ENCODE data around the gene LCN15.

Gene LCN15

DNA sequence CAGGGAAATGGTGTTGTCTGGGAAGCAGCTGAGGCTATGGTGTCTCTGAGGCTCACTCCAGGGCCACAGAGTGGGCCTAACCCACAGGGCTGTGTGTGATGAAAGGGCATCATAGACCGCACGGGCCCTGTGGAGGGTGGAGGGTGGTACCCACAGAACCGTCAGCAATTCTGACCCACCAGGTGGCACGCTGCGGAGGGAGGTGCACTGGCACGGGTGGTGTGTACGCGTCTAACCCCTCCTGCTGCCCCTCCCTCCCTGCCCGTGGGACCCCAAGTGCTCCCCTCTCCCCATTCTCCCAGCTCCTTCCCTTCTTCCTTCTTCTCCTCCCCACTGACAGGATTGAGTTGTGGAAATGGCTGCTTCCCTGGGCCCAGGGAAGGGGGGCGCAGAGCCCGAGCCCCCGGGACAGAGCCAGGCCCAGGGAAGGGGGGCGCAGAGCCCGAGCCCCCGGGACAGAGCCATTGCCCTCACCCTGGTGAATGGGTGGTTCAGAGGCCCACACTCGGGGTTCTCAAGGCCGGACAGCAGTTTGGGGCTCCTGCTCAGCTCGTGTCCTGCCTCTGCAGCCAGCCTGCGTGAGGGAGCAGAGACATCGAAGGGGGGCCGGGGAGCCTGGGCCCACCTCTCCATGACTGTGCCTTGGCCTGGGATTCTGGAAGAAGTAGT, 28.4 kb downstream of the LCN15 start:
- no peak overlapping the region for H3K4me2 ChIP-seq
- H3K4me1 ChIP-seq: peaks cover 48% of the 10 kb centered on the region
- no peaks in the 10 kb centered on the region for H4K20me1 ChIP-seq
- TF ChIP-seq Cebpa-rat (IDR thresholded peaks at IDR 0.05): no peak
- H3K9me3 ChIP-seq: no peaks in the 10 kb centered on the region
- no peaks in the 10 kb centered on the region for H3K27me3 ChIP-seq
- H3K9ac ChIP-seq: no peak overlapping the region
- H3K36me3 ChIP-seq: no peaks in the 10 kb centered on the region; the same call in 1 of the 2 replicates
- H3K27ac ChIP-seq: peak overlapping the region; percentile 4; the same call in 1 of the 2 replicates
- no peak overlapping the region for H3K4me3 ChIP-seq

DNA sequence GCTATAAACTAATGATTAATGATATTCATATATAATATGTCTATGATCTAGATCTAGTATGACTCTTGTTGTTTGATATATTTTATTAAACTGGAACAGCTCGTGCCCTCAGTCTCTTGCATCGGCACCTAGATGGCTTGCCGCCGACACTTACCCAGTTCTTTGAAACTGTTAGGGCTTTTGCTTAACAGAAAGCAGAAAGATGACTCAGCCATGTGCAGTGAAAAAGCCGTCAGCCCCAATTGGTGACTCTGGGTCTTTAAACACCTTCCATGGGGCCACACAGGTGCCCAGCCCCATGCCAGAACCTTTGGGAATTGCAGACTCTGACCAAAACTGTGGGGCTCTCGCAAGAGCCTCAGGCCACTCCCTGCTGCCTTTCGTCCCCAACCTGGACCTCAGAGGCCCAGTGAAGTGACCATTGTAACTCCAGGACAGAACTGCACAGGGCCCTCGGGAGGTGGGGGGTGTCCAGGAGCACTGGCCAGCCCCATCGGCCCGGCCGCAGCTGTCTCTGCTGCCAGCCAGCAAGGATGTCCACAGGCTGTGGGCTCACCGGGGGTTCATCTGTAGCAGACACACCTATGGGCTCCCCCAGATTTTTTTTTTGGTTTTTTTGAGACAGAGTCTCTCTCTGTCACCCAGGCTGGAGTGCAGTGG, 29.4 kb downstream of the LCN15 start:
- no peaks in the 10 kb centered on the region for H3K9me3 ChIP-seq
- peaks cover 4% of the 10 kb centered on the region; the same call in 1 of the 2 replicates for H4K20me1 ChIP-seq
- no peak for TF ChIP-seq Cebpa-rat (IDR thresholded peaks at IDR 0.05)
- no peaks in the 10 kb centered on the region for H3K27me3 ChIP-seq
- H3K9ac ChIP-seq: 0 out of 2 replicates have a peak overlapping the region, but pooled peaks have one; percentile 24
- H3K4me2 ChIP-seq: peak overlapping the region; percentile 47
- H3K36me3 ChIP-seq: no peaks in the 10 kb centered on the region; the same call in 1 of the 2 replicates
- no peak overlapping the region for H3K4me3 ChIP-seq
- peaks cover 48% of the 10 kb centered on the region for H3K4me1 ChIP-seq
- no peak overlapping the region for H3K27ac ChIP-seq

DNA sequence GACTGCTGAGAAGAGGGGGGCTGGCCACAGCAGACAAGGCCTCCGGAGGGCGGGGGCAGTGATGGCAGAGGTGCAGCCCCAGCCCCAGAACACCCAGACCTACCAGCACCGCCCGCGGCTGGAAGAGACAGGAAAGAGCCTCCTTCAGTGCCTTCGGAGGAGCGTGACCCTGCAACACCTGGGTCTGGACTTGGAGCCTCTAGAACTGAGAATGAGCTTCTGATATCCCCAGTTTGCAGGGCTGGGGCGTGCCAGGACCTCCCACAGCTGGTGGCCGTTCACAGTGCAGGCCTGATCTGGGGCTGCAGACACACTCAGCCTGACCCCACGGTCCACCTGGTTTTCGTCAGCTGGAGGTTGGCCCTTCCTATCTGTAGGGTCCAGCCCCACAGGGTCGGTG, 30.7 kb downstream of the LCN15 start:
- H3K4me3 ChIP-seq: no peak overlapping the region
- no peaks in the 10 kb centered on the region for H3K36me3 ChIP-seq
- H3K27ac ChIP-seq: peak overlapping the region; percentile 9; the same call in 1 of the 2 replicates
- H3K27me3 ChIP-seq: no peaks in the 10 kb centered on the region
- H3K9me3 ChIP-seq: no peaks in the 10 kb centered on the region
- H4K20me1 ChIP-seq: peaks cover 10% of the 10 kb centered on the region; the same call in 1 of the 2 replicates
- H3K4me1 ChIP-seq: peaks cover 60% of the 10 kb centered on the region
- TF ChIP-seq Cebpa-rat (IDR thresholded peaks at IDR 0.05): no peak
- H3K9ac ChIP-seq: no peak overlapping the region; the same call in 1 of the 2 replicates
- H3K4me2 ChIP-seq: peak overlapping the region; percentile 56

DNA sequence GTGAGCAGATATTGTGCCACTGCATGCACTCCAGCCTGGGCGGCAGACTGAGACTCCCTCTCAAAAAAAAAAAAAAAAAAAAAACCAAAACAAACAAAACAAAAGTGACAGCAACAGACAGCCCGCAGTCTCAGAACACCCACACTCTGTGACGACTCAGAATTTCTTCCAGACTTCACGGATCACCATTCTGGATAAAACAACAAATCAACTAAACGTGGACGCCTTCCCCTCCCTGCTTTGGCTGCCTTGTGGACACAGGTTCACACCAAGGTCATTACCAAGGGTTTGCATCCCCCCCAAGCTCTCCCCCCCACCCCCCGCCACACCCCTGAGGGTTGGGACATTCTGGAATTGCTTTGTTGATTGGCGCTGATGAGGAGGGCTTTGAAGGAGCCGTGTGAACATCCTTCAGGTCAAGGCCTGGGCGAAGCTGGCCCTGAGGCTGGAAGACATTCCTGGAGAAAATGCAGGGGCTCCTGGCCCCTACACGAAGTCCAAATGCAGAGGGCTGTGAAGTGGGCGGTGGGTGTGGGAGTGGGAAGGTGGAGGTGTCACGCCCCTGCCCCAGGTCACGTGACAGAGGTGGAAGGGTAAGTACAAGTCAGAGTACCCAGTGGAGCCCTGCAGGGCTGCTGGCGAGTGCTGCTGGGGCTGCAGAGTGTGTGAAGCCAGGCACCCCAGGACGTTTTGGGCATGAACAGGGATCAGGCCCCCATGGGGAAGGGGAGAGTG, 31.7 kb downstream of the LCN15 start:
- no peaks in the 10 kb centered on the region for H3K27me3 ChIP-seq
- H3K36me3 ChIP-seq: no peaks in the 10 kb centered on the region
- H3K4me2 ChIP-seq: peak overlapping the region; percentile 56; the same call in 1 of the 2 replicates
- no peaks in the 10 kb centered on the region for H3K9me3 ChIP-seq
- H3K9ac ChIP-seq: no peak overlapping the region
- TF ChIP-seq Cebpa-rat (IDR thresholded peaks at IDR 0.05): no peak
- peaks cover 62% of the 10 kb centered on the region for H3K4me1 ChIP-seq
- peaks cover 13% of the 10 kb centered on the region for H4K20me1 ChIP-seq
- no peak overlapping the region for H3K27ac ChIP-seq
- H3K4me3 ChIP-seq: no peak overlapping the region

DNA sequence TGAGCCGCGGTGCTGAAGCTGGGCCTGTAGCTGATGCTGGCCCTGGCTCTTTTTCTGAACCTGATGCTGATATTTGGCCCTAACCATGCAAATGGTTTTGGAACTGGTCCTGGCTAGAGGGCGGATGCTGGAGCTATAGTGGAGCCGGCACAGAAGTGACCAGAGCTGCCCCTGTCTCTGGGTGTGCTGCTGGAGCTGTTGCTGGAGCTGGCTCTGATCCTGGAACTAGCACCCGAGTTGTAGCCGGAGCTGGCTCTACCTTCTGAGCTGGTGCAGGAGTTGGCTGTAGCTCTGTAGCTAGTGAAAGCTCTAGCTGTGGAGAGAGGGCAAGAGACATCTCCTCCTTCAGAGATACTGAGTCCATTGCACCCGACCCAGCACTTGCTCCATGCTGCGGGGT, 34.4 kb downstream of the LCN15 start:
- Histone ChIP-seq H3K27ac (no peak overlapping the region), H4K20me1 (peaks cover 40% of the 10 kb centered on the region), H3K36me3 (peaks cover 22% of the 10 kb centered on the region), H3K9ac (peak overlapping the region; percentile 97; the same call in 1 of the 2 replicates), H3K4me1 (peaks cover 67% of the 10 kb centered on the region), H3K4me2 (peak overlapping the region; percentile 100), H3K9me3 (no peaks in the 10 kb centered on the region), H3K4me3 (no peak overlapping the region), H3K27me3 (no peaks in the 10 kb centered on the region)
- TF ChIP-seq Cebpa-rat (IDR thresholded peaks at IDR 0.05): no peak

DNA sequence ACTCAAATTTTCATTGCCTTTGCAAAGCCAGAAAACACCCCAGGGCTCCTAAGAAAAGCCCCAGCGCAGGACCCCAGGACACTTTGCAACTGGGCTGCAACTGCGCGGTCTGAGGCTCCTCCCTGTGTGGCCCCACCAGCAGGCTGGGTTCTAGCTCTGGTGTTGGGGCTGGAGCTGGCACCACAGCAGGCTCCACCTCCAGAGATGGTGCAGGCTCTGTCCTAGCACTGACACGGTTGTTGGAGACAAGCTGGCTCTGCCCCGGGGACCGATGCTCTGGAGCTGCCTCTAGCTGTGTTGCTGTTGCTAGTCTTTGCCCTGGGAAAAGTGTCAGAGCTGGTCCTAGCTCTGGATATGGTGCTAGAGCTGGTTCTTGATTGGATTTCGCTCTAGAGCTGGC, 35.2 kb downstream of the LCN15 start:
- no peak for TF ChIP-seq Cebpa-rat (IDR thresholded peaks at IDR 0.05)
- Histone ChIP-seq H3K9ac (peak overlapping the region; percentile 97), H3K9me3 (no peaks in the 10 kb centered on the region), H3K4me1 (peaks cover 67% of the 10 kb centered on the region), H3K36me3 (peaks cover 30% of the 10 kb centered on the region), H3K4me2 (peak overlapping the region; percentile 100), H3K27ac (peak overlapping the region; percentile 93), H3K4me3 (peak overlapping the region; percentile 89), H3K27me3 (no peaks in the 10 kb centered on the region), H4K20me1 (peaks cover 48% of the 10 kb centered on the region)

DNA sequence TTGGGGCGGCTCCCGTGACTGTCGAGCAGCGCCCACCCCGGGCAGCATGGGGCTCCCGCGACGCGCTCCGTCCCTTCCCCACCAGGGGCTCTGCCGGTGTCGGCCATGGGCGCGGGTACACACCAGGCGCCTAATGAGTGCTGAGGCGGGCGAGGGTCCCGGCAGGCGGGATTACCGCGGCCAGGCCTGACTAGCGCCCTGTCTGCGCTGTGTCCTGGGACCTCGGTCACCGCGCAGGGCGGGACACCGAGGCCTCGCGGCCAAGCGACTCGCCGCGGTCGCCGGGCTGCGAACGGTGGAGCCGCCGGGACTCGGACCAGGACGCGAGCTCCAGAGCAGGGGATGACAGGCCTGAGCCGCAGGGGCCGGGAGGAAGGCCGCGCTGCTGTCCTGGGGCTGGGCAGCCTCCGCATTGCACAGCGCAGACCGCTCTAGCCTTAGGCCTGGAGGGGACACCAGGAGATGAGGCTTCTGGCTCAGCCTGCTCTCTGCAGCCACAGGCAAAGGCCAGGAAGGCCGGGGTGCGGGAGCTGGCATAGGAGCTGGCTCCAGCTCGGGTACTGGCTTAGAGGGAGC, 35.7 kb downstream of the LCN15 start:
- peaks cover 67% of the 10 kb centered on the region for H3K4me1 ChIP-seq
- H3K27ac ChIP-seq: peak overlapping the region; percentile 93
- H3K9ac ChIP-seq: peak overlapping the region; percentile 97
- peak overlapping the region; percentile 100 for H3K4me2 ChIP-seq
- no peaks in the 10 kb centered on the region for H3K27me3 ChIP-seq
- peak overlapping the region; percentile 89 for H3K4me3 ChIP-seq
- no peak for TF ChIP-seq Cebpa-rat (IDR thresholded peaks at IDR 0.05)
- peaks cover 35% of the 10 kb centered on the region for H3K36me3 ChIP-seq
- peaks cover 53% of the 10 kb centered on the region for H4K20me1 ChIP-seq
- no peaks in the 10 kb centered on the region for H3K9me3 ChIP-seq

DNA sequence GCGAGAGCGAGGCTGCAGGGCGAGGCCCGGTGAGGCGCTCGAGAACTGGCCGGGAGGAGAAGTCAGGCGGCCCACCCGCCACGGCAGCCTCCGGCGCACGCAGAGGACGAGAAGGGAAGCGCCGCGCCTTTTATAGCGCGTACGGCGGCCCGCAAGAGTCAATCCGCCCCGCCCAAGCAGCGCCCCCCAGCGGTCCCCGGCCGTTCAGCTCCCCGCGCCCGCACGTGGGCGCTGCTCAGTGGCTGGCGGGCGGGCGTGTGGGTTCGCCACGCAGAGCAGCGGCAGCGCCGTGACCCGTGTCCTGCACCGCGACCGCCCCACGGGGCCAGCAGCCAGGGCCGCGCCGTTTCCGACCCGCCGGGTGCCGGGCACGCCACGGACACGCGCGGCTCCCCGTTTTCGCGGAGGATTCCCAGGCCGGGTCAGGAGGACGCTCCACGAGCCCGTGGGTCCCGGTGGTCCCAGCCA, 36.2 kb downstream of the LCN15 start:
- TF ChIP-seq Cebpa-rat (IDR thresholded peaks at IDR 0.05): no peak
- Histone ChIP-seq H3K4me3 (peak overlapping the region; percentile 89), H3K27ac (peak overlapping the region; percentile 93), H3K9ac (peak overlapping the region; percentile 97), H4K20me1 (peaks cover 58% of the 10 kb centered on the region), H3K9me3 (no peaks in the 10 kb centered on the region), H3K36me3 (peaks cover 40% of the 10 kb centered on the region), H3K27me3 (no peaks in the 10 kb centered on the region), H3K4me2 (peak overlapping the region; percentile 100), H3K4me1 (peaks cover 67% of the 10 kb centered on the region)

DNA sequence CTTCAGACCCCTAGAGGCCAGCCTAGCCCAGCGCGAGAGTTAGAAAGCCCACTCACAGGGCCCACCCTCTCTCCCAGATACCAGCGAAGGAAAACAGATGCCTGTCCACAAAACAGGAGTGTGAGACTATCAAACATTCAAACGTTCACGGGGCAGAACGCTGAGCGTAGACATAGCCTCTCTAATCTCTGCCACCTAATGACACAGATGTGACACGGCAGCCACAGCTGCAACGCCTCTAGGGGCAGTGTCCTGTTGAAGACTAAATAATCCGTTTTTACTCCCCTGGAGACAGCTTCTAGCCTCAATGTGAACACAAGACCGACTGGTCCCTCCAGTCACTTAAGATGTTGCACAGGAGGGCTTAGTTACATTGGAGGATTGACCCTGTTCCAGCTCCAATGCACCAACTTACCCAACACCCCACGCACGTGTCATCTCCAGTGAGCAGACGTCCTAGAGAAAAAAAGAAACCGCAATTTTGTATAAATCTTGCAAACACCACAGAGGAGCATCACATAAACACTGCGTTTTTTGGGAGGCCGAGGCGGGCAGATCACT, 37.6 kb downstream of the LCN15 start:
- H3K9me3 ChIP-seq: no peaks in the 10 kb centered on the region
- TF ChIP-seq Cebpa-rat (IDR thresholded peaks at IDR 0.05): no peak
- peaks cover 54% of the 10 kb centered on the region for H3K36me3 ChIP-seq
- H3K9ac ChIP-seq: peak overlapping the region; percentile 97
- peak overlapping the region; percentile 93 for H3K27ac ChIP-seq
- peak overlapping the region; percentile 100 for H3K4me2 ChIP-seq
- no peaks in the 10 kb centered on the region for H3K27me3 ChIP-seq
- H3K4me1 ChIP-seq: peaks cover 75% of the 10 kb centered on the region
- peak overlapping the region; percentile 89 for H3K4me3 ChIP-seq
- peaks cover 72% of the 10 kb centered on the region for H4K20me1 ChIP-seq
